Activated CD4-positive, alpha-beta T cell treated with anti-CD3 and anti-CD28 coated beads, Interleukin-2, amount 50 U/mL, for 4 hours (primary cell): ENCODE measurements around the gene KCNB1.

Experiments
- DNase-seq, 2 experiments: peaks; one replicate each; pipeline ENCODE4 v3.0.0-alpha.2; 2020

KCNB1 gene

GRCh38 chr20:49466114-49466912 lies 16.2 kb downstream of the KCNB1 start:
- no peak for DNase-seq

GRCh38 chr20:49464556-49464955 lies 17.9 kb downstream of the KCNB1 start:
- no peak for DNase-seq

DNA sequence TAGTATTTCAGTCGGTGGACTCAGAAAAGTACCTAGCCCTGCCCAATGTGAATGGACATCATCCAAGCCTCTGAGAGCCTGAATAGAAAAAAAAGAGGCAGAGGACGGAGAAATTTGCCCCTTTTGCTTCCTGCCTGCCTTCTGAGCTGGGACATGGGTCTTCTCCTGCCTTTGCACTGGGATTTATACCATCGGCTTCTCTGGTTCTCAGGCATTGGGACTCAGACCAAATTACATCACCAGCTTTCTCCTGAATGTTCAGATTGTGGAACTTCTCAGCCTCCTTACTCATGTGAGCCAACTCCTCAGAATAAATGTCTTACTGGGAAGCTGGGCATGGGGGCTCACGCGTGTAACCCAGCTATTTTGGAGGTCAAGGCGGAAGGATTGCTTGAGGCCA lies 19.8 kb downstream of the KCNB1 start:
- DNase-seq = no peak

GRCh38 chr20:49461894-49462620 lies 20.4 kb downstream of the KCNB1 start:
- DNase-seq = no peak

- no peak for DNase-seq
Measured at GRCh38 chr20:49460916-49461315, 21.6 kb downstream of the KCNB1 start.

GRCh38 chr20:49460131-49460530 lies 22.3 kb downstream of the KCNB1 start:
- DNase-seq = no peak

DNA sequence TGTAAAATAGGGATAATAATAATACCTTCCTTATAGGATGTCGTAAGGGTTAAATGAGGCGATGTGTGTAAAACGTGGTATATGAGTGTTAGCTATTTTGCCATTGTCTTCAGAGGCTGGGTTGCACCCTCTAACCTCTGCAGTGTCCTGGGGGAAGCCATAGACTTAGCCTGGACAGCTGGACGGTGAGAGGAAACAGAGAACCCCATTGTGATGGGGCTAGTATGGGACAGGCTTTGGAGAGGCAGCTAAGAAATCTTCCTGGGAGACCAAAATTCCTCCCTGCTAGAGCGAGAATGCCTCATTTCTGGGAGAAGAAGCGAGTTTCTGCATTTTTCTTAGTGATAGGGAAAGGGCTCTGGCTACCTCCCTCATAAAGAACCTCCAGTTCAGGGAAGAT lies 22.8 kb downstream of the KCNB1 start:
- DNase-seq = no peak

DNA sequence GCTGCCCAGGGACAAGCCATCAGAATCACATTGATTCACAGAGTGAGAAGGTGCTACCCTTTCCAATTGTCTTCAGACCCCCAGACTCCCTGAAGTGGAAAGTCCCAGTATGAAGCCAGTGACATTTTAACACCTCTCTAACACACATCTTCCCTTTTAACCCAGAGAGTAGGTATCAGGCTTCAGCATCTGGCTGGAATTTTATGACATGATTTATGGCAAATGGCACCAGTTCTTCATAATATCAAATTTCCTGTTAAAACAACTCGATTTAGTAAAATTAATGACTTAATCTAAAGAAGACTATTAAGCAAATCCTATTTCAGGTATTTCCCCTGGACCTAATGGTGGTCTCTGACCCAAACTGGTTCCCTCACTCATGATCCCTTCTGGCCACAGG lies 25.0 kb downstream of the KCNB1 start:
- no peak for DNase-seq

- DNase-seq = no peak
Measured at GRCh38 chr20:49456646-49457045, 25.8 kb downstream of the KCNB1 start.

DNA sequence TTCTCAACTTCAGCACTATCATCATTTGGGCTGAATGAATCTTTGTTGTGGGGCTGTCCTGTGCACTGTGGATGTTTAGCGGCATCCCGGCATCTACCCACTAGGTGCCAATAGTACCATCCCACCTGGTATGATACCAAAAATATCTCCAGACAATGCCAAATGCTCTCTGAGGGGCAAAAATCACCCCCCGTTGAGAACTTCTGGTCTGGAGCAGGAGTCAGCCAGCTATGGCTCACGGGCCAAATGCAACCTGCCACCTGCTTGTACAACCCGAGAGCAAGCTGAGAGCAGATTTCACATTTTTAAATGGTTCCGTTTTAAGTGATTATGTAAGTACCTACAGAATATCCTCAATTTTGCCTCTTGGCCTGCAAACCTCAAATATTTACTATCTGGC lies 26.8 kb downstream of the KCNB1 start:
- no peak for DNase-seq

DNA sequence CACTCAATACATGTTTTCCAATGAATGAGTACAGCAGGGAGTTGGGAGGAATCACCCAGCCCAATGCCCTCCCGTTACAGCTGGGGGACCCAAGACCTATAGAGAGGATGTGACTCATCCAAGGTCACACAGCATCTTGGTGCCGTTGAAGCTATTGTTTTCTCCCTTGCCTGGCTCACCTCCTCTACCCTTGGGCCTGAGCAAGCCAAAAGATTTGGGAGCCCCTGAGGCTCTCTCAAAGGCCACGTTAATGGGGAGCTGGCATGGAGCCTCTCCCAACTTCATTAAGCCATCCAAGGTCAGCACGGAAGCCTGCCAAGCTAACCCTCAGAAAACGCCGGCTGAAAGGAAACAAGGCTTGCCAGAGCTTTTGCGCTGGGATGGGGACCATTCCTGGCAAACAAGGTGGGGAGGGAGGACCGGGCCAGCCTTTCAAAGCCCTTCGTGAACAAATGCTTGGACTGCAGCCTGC lies 30.4 kb downstream of the KCNB1 start:
- DNase-seq = no peak

- no peak for DNase-seq
Measured at GRCh38 chr20:49450281-49450721, 32.2 kb downstream of the KCNB1 start.

- DNase-seq = no peak
Measured at GRCh38 chr20:49448917-49449316, 33.6 kb downstream of the KCNB1 start.

GRCh38 chr20:49447946-49448809 lies 34.3 kb downstream of the KCNB1 start:
- DNase-seq = no peak

DNA sequence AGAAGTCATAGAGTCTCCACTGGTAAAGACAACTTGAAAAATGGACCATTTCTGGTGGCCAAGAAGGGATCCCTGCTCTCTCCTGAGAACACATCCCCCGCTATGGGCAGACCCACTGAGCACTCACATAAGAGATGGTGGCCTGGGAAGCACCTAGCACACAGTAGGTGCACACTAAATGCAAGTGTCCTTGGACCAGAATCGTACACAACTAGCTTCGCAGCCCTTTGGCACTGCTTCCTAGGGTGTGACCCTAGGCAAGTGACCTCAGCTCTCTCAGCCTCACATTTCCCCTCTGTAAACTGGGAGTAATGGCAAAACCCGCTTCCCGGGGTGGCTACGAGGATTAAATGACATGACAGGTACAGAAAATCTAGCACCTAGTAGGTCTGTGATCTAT lies 35.1 kb downstream of the KCNB1 start:
- no peak for DNase-seq

GRCh38 chr20:49446808-49447207 lies 35.7 kb downstream of the KCNB1 start:
- DNase-seq = no peak

DNA sequence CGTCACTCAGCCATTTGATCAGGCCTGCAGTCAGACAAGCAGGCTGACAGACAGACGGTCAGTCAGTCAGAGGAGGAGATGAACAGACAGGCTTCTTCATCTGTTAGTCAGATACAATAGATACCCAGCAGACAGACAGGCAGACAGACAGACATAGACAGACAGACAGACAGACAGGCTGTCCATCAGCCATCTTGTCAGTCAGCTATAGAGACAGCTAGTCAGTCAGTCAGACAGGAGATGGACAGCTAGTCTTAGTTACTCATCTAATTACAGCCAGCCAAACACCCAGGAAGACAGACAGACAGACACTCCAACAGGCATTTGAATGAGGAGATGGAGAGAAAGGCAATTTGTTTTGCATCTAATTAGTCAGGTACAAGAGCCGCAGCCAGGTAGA lies 36.4 kb downstream of the KCNB1 start:
- no peak for DNase-seq

- DNase-seq = no peak
Measured at GRCh38 chr20:49445176-49445575, 37.3 kb downstream of the KCNB1 start.

DNA sequence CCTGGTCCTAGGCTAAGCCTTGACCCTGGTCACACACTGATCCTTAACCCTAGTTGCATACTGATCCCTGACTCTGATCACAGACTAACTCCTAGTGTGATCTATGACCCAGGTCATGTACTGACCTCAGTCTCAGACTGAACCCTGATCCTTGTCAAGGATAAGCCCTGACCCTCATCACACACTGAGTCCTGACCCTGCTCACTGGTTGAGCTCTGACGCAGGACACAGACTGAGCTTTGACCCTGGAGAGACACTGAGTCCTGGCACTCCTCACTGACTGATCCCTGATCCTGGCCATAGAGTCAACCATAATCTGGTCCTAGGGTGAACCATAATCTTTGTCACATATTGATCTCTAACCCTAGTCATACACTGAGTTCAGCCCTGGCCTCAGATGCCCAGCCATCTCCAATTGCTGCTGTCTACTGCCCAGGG lies 37.9 kb downstream of the KCNB1 start:
- no peak for DNase-seq

DNA sequence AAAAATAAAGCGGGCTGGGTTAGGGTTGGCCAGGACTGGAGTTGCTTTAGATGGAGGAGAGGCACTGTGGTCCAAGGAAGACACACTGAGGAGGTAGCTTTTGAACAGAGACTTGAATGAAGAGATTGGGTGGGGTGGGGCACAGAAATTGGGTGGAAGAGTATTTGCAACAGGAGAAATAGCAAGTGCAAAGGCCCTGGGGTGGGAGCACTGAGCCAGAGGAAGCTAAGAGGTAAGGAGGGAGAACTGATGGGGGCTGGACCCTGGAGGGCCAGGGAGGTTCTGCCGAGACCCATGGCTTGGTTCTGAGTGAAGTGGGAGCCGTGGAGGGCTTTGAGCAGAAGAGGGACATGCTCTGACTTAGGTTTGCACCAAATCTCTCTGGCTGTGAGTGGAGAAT lies 45.4 kb downstream of the KCNB1 start:
- DNase-seq = no peak

GRCh38 chr20:49435639-49436038 lies 46.8 kb downstream of the KCNB1 start:
- DNase-seq = no peak

DNA sequence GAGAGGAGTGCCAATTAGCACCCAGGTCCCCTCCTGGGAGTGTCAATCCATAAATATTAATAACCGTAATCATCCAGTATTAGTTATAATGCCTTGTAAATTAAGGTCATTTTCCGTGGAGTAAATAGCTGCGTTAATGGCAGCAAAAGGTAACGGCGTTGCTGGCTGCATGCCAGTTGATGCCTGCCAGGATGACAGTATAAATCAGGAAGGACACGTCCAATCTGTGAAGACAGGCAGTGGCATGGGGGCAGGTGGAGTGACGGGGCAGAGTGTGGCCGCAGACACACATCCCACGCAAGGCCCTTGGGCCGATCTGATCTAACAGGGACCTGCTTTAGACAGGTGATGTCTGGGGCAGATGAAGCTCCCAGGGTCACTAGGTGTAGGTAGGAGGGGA lies 49.1 kb downstream of the KCNB1 start:
- no peak for DNase-seq

DNA sequence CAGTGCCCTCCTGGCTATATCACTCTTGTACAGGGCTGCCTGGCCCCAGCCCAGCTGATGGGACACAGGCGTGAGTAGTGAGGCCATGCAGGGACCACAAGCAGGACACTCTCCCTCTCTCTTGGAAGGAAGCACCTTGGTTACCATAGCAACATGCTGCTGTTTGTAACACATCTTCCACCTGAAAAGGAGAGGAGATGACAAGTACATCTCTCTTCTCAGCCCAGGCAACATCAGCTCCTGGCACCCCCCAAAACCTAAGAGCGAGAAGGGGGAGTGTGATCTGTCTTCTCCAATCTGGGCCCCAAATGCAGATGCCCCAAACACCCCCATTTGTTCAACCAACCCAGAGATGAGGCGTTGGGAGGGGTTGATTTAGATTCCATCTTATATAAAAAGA lies 49.9 kb downstream of the KCNB1 start:
- DNase-seq = no peak
